Erythroblast (primary cell): ENCODE results near the gene GEMIN8.

Experiments
- GATA1 ChIP-seq: IDR thresholded peaks from 2 replicates; pipeline ENCODE4 v1.6.1; 2011; ENCODE audit warnings: low read depth, mild to moderate bottlenecking, control low read depth, low read length, moderate library complexity
- POLR2A ChIP-seq: IDR thresholded peaks from 2 replicates; pipeline ENCODE4 v1.6.1; 2011; ENCODE audit warnings: mild to moderate bottlenecking, low read length

DNA sequence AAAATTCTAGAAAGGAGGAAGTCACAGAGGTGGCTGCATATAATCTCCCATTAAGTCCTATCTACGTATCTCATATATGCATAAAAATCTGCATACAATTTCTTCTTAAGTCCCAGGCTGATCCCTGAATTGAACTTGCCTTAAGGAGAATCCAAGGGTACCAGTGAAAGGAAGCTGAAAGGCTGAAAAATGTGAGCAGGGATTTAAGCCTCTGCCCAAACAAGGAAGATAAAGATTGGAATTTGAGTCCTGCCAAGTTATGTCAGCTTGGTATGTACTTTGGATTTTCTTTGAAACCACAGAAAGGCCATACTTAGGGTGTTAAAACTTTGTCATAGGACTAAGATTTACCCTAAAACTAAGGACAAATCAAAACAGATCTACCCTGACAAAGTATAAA, 26.5 kb upstream of the GEMIN8 start:
- TF ChIP-seq POLR2A, result no peak
- no peak for TF ChIP-seq GATA1
